ENCODE results near the gene NSRP1. TPM values are rescaled to one million over a fixed set of nuclear protein-coding genes. Genes with fewer than 3 reads are reported as not detected.

The NSRP1 gene
- polyA plus RNA-seq, 3 donors, result 7.2 to 19.9 (median 11.7) TPM

- peak; percentile 98 to 100 (median 100) for DNase-seq
- Histone ChIP-seq H3K27ac (ENCODE audit: low read depth in 1 of 2, low read length in 2 of 2) (peak overlapping the region; percentile 64 to 88), H3K4me3 (replicated peaks in 1 of 3; ENCODE audit: low read depth in 2 of 3, low read length in 3 of 3) (peak overlapping the region in 1 of 3 experiments; percentile 45), H3K4me2 (replicated peaks; ENCODE audit: extremely low read depth, low read length, poor library complexity, severe bottlenecking) (peak overlapping the region; percentile 70), H2AFZ (ENCODE audit: insufficient read depth, low read depth, low read length, poor library complexity, severe bottlenecking) (no peak overlapping the region), H3K9ac (ENCODE audit: insufficient read depth, low read length, poor library complexity, severe bottlenecking) (peak overlapping the region; percentile 52), H3K27me3 (ENCODE audit: control insufficient read depth in 2 of 2, insufficient read depth in 2 of 2, low read length in 2 of 2) (no peaks in the 10 kb centered on the region), H3K79me2 (ENCODE audit: insufficient read depth, low read length) (no peaks in the 10 kb centered on the region), H3K9me3 (replicated peaks in 1 of 2; ENCODE audit: control insufficient read depth in 1 of 2, insufficient read depth in 1 of 2, low read length in 2 of 2) (no peaks in the 10 kb centered on the region), H3K4me1 (ENCODE audit: control insufficient read depth in 1 of 2, insufficient read depth in 2 of 2, low read length in 2 of 2) (peaks cover 12 to 21% of the 10 kb centered on the region in 2 donors), H4K20me1 (ENCODE audit: insufficient read depth, low read length) (no peaks in the 10 kb centered on the region), H3K36me3 (replicated peaks in 1 of 2; ENCODE audit: control insufficient read depth in 1 of 2, insufficient read depth in 2 of 2, low read length in 2 of 2) (no peaks in the 10 kb centered on the region)
- Mint-ChIP-seq H3K36me3 (no peaks in the 10 kb centered on the region), H3K4me1 (peaks cover 20% of the 10 kb centered on the region), H3K4me3 (peak overlapping the region; percentile 44 to 83), H3K9me3 (peaks cover 0 to 1% (median 0%) of the 10 kb centered on the region in 7 donors), H3K27ac (peak overlapping the region; percentile 94 to 98 (median 96)), H3K27me3 (ENCODE audit: low read depth in 3 of 3) (no peaks in the 10 kb centered on the region)
- peak; percentile 90 for TF ChIP-seq CTCF (IDR thresholded peaks at IDR 0.05)
- intact Hi-C loops (cut with micrococcal nuclease), result loop anchor here in 1 of 2 donors (1.0 to 5.0 kb wide), 2 partner anchors 13 to 73 kb away; no protein-coding TSS in a partner anchor
- WGBS (ENCODE audit: insufficient coverage), result 24% methylated on average over 27 of the region's 29 CpGs
Measured at GRCh38 chr17:30104575-30105339, 11.9 kb upstream of the NSRP1 start.

- no peaks in the 10 kb centered on the region for H3K27me3 Mint-ChIP-seq (ENCODE audit: low read depth in 3 of 3)
- peaks cover 0 to 2% (median 0%) of the 10 kb centered on the region in 7 donors for H3K9me3 Mint-ChIP-seq
- no peaks in the 10 kb centered on the region for H3K27me3 ChIP-seq (ENCODE audit: control insufficient read depth in 2 of 2, insufficient read depth in 2 of 2, low read length in 2 of 2)
- no peak overlapping the region for H3K9ac ChIP-seq (ENCODE audit: insufficient read depth, low read length, poor library complexity, severe bottlenecking)
- H3K36me3 ChIP-seq (replicated peaks in 1 of 2; ENCODE audit: control insufficient read depth in 1 of 2, insufficient read depth in 2 of 2, low read length in 2 of 2), result no peaks in the 10 kb centered on the region
- no peak for TF ChIP-seq CTCF (IDR thresholded peaks at IDR 0.05)
- no peaks in the 10 kb centered on the region for H3K9me3 ChIP-seq (replicated peaks in 1 of 2; ENCODE audit: control insufficient read depth in 1 of 2, insufficient read depth in 1 of 2, low read length in 2 of 2)
- no peak for DNase-seq
- peaks cover 12% of the 10 kb centered on the region for H3K79me2 ChIP-seq (ENCODE audit: insufficient read depth, low read length)
- no peaks in the 10 kb centered on the region for H4K20me1 ChIP-seq (ENCODE audit: insufficient read depth, low read length)
- H3K4me3 Mint-ChIP-seq, result no peak overlapping the region
- H3K36me3 Mint-ChIP-seq, result no peaks in the 10 kb centered on the region
- H3K4me3 ChIP-seq (replicated peaks in 1 of 3; ENCODE audit: low read depth in 2 of 3, low read length in 3 of 3), result no peak overlapping the region
- no peak overlapping the region for H3K27ac Mint-ChIP-seq
- intact Hi-C loops (cut with micrococcal nuclease), result no loop called here
- peaks cover 6% of the 10 kb centered on the region for H3K4me1 Mint-ChIP-seq
- no peak overlapping the region for H3K4me2 ChIP-seq (replicated peaks; ENCODE audit: extremely low read depth, low read length, poor library complexity, severe bottlenecking)
- peak overlapping the region; percentile 17 for H2AFZ ChIP-seq (ENCODE audit: insufficient read depth, low read depth, low read length, poor library complexity, severe bottlenecking)
- no peak overlapping the region for H3K27ac ChIP-seq (ENCODE audit: low read depth in 1 of 2, low read length in 2 of 2)
- peaks cover 5 to 7% of the 10 kb centered on the region in 2 donors for H3K4me1 ChIP-seq (ENCODE audit: control insufficient read depth in 1 of 2, insufficient read depth in 2 of 2, low read length in 2 of 2)
Measured at GRCh38 chr17:30112794-30113193, 3.8 kb upstream of the NSRP1 start.

Data from CD14-positive monocyte (primary cell).